Activated naive CD8-positive, alpha-beta T cell treated with anti-CD3 and anti-CD28 coated beads, Interleukin-2, amount 10 ng/mL, durations not matched to agents 7 days and 5 days (primary cell): ENCODE data around the gene SIGLEC7. TPM values are rescaled to one million over a fixed set of nuclear protein-coding genes. Genes with fewer than 3 reads are reported as not detected.

Experiments used
- ATAC-seq: fragments of 150-1000 bp; cut with Tn5 transposase; one replicate; pipeline ENCODE4 v1.10.0; 2021; ENCODE audit warnings: low read depth, moderate library complexity
- POLR2A ChIA-PET: fragments of 350-600 bp; sonication (Branson Sonifier 250); formaldehyde crosslinking; loops from one replicate; lab custom pipeline; 2021; ENCODE audit warnings: antibody characterized with exemption; lab: Charles Lee
- DNase-seq: peaks from one replicate; pipeline ENCODE4 v3.0.0; 2021
- H3K27ac Mint-ChIP-seq: one replicate; pipeline ENCODE4 v1.8.0; 2022; ENCODE audit warnings: mild to moderate bottlenecking, mixed read lengths
- H3K27me3 Mint-ChIP-seq: one replicate; pipeline ENCODE4 v1.8.0; 2022; ENCODE audit warnings: mild to moderate bottlenecking, moderate library complexity, mixed read lengths
- H3K36me3 Mint-ChIP-seq: one replicate; pipeline ENCODE4 v1.8.0; 2021; ENCODE audit warnings: mild to moderate bottlenecking, mixed read lengths
- H3K4me1 Mint-ChIP-seq: one replicate; pipeline ENCODE4 v1.8.0; 2021; ENCODE audit warnings: mixed read lengths
- H3K4me3 Mint-ChIP-seq: one replicate; pipeline ENCODE4 v1.8.0; 2022; ENCODE audit warnings: mild to moderate bottlenecking, moderate library complexity, mixed read lengths
- H3K9me3 Mint-ChIP-seq: one replicate; pipeline ENCODE4 v1.8.0; 2021; ENCODE audit warnings: mixed read lengths
- total RNA-seq, 2 experiments: library from RNA; stranded (reverse); gene quantifications; one replicate each; pipeline ENCODE4 v1.2.3, GENCODE V29; 2021

The SIGLEC7 gene
- total RNA-seq, 2 experiments from 2014 or later = 0.33 to 0.40 TPM

DNA sequence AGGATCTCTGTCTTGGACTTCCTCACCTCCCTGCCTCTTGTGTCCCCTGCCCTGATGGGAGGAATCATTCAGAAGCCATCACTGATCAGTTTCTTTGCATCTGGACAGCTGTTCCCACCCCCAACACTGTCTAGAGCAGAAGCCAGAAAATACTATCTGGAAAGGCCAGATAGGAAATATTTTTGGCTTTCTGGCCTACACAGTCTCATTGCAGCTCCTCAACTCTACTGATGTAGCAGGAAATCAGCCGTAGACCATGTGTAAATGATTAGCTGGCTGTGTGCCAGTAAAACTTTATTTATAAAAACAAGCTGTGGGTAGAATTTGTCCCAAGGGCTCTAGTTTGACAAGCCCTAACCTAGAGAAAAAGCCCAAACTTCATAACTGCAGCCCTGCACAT, 5.6 kb downstream of the SIGLEC7 start:
- Mint-ChIP-seq H3K36me3 (no peaks in the 10 kb centered on the region), H3K27ac (no peak overlapping the region), H3K9me3 (peaks cover 1% of the 10 kb centered on the region), H3K4me1 (peaks cover 5% of the 10 kb centered on the region), H3K4me3 (no peak overlapping the region), H3K27me3 (peaks cover 16% of the 10 kb centered on the region)
- POLR2A ChIA-PET = no interaction called here
- DNase-seq (no peak), ATAC-seq (no peak)

DNA sequence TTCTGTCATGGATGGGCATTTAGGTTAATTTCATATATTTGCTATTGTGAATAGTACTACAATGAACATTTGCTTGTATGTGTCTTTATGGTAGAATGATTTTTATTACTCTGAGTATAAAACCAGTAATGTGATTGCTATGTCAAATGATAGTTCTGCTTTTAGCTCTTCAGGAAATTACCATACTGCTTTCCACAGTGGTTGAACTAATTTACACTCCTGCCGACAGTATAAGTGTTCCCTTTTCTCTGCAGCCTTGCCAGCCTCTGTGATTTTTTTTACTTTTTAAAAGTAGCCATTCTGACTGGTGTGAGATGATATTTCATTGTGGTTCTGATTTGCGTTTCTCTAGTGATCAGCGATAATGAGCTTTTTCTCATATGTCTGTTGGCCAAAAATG, 6.5 kb downstream of the SIGLEC7 start:
- Mint-ChIP-seq H3K4me3 (no peak overlapping the region), H3K9me3 (peaks cover 1% of the 10 kb centered on the region), H3K4me1 (peaks cover 5% of the 10 kb centered on the region), H3K27me3 (peaks cover 16% of the 10 kb centered on the region), H3K27ac (no peak overlapping the region), H3K36me3 (no peaks in the 10 kb centered on the region)
- DNase-seq (no peak), ATAC-seq (no peak)
- POLR2A ChIA-PET = no interaction called here

DNA sequence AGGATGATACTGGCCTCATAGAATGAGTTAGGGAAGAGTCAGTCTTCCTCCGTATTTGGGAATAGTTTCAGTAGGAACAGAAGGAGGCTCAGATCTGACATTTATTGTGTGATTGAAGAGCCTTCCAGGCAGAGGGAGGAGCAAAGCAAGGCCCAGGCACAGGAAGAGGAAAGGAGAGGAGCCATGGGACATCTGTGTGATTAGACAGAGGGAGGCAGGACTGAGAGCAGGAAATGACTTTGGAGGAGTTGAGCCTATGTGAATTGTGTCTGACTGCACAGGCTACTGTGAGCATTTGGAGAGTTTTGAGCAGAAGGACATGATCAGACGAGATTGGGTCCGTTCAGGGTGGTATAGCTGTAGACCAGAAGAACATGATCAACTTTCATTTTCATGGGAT, 8.5 kb downstream of the SIGLEC7 start:
- Mint-ChIP-seq H3K4me3 (no peak overlapping the region), H3K36me3 (no peaks in the 10 kb centered on the region), H3K9me3 (peaks cover 1% of the 10 kb centered on the region), H3K4me1 (peaks cover 5% of the 10 kb centered on the region), H3K27me3 (peaks cover 16% of the 10 kb centered on the region), H3K27ac (no peak overlapping the region)
- ATAC-seq (no peak), DNase-seq (no peak)
- POLR2A ChIA-PET = no interaction called here

DNA sequence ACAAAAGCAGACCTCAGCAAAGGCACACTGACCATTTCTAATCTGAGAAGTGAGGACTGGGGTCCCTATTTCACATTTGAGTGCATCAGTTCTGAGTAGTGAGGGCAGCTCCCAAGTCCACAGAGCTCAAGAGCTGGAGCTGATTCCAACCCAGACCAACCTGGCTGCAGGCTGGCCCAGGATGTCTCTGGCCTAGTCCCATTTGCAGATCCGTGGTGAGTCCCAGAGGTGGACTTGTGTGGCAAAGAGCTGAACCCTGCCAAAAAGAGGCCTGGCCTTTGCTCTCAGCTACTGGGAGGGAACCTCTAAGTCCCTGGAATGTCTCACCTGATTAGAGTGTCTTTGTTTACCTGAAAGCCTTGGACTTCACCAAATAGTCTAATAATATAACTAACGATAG, 14.6 kb downstream of the SIGLEC7 start:
- Mint-ChIP-seq H3K9me3 (no peaks in the 10 kb centered on the region), H3K27ac (no peak overlapping the region), H3K4me3 (no peak overlapping the region), H3K4me1 (peaks cover 17% of the 10 kb centered on the region), H3K27me3 (peaks cover 16% of the 10 kb centered on the region), H3K36me3 (no peaks in the 10 kb centered on the region)
- DNase-seq = no peak
- ATAC-seq = no peak
- POLR2A ChIA-PET = interaction anchor here (1.2 kb wide), 1 partner anchor 104 kb away, joined by 4 read pairs; no protein-coding TSS in a partner anchor

DNA sequence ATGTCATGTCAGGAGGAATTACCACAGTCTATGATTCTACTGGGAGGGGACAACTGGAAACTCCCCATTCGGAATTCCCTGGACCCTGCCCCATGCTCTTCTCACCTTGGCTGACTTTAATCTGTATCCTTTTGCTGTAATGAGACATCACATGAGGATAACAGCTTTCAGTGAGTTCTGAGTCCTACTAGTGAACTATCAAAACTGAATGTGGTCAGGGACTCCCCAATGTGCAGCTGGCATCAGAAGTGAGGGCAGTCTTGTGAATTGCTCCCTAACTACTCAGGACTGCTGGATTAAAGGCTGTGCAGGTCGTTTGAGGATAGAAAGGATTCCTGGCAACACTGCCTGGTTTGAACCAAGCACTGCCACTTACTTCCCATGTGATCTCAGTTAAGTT, 15.2 kb downstream of the SIGLEC7 start:
- H3K4me1 Mint-ChIP-seq = peaks cover 18% of the 10 kb centered on the region
- no peak overlapping the region for H3K27ac Mint-ChIP-seq
- peaks cover 17% of the 10 kb centered on the region for H3K27me3 Mint-ChIP-seq
- no peak for ATAC-seq
- no peak overlapping the region for H3K4me3 Mint-ChIP-seq
- no peaks in the 10 kb centered on the region for H3K9me3 Mint-ChIP-seq
- no peak for DNase-seq
- no peaks in the 10 kb centered on the region for H3K36me3 Mint-ChIP-seq
- POLR2A ChIA-PET = interaction anchor here (1.2 kb wide), 1 partner anchor 103 kb away, joined by 4 read pairs; no protein-coding TSS in a partner anchor

DNA sequence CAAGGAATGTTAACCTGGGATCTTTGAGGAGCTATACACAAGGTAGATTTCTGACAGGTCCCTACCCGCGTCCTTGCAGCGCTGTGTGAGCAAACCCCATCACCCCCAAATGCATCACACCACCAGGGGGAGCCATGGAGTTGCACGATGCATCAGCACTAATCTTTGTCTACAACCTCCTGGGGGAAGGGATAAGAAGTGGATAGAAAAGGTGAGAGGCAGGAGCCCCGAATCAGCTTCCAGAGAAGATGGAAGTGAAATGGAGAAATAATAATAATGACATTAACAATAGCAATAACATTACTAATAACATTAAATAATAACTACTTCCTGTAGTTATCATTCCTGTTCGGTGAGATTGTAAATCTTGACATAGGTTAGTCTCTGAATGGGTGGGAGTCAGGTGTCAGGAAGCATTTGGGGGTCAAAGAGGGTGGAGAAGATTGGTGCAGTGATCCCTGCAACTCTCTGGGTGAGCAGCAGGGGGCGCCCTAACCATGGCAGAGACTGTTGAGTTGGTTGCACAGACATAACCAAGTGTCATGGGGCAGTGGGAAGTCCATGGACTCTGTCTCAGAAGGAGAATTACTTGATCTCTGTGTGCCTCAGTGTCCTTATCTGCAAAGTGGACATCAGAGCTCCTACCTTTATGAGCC, 16.5 kb downstream of the SIGLEC7 start:
- ATAC-seq = peak; percentile 77
- POLR2A ChIA-PET = interaction anchor here (0.8 to 1.0 kb wide), 2 partner anchors 99 to 101 kb away, joined by 3 read pairs; no protein-coding TSS in a partner anchor
- H3K27ac Mint-ChIP-seq = peak overlapping the region; percentile 4
- no peaks in the 10 kb centered on the region for H3K36me3 Mint-ChIP-seq
- no peaks in the 10 kb centered on the region for H3K9me3 Mint-ChIP-seq
- peaks cover 17% of the 10 kb centered on the region for H3K27me3 Mint-ChIP-seq
- H3K4me1 Mint-ChIP-seq = peaks cover 24% of the 10 kb centered on the region
- no peak overlapping the region for H3K4me3 Mint-ChIP-seq
- DNase-seq = peak; percentile 81

DNA sequence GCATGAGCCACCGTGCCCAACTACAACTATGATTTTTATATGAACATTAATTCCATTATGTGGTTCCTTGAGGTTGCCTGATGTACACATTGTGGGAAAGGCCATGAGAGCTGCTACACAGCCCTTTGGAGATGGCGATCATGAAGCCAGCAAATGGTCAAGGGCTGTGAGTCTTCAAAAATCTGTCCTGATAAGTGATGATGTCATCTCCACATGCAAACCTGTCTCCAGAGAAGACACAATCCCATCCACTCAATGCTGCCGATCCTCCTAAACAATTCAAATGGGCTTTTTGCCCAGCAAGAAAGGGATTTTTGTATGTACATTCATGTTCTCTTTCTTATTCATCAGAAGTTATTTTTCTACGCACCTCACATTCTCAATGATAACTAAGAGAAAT, 17.6 kb downstream of the SIGLEC7 start:
- Mint-ChIP-seq H3K27ac (no peak overlapping the region), H3K4me1 (peaks cover 27% of the 10 kb centered on the region), H3K36me3 (no peaks in the 10 kb centered on the region), H3K4me3 (no peak overlapping the region), H3K9me3 (no peaks in the 10 kb centered on the region), H3K27me3 (peaks cover 22% of the 10 kb centered on the region)
- DNase-seq = no peak
- POLR2A ChIA-PET = no interaction called here
- ATAC-seq = no peak

DNA sequence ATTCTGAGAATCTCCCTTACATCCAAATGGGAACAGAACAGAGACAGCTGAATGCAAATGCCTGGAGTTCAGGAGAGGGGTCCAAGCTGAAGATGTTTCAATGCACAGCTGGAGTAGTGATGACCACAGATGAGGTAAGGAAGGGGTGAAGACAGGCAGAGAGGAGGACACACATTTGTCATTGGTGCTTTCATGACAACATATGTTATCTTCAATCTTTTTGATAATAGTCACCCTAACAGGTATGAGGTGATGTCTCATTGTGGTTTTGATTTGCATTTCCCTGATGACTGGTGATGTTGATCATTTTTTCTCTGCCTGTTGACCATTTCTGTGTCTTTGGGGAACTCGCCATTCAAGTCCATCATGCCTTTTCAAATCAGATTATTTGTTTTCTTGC, 19.2 kb downstream of the SIGLEC7 start:
- DNase-seq = no peak
- POLR2A ChIA-PET = no interaction called here
- H3K27ac Mint-ChIP-seq = no peak overlapping the region
- no peak overlapping the region for H3K4me3 Mint-ChIP-seq
- peaks cover 27% of the 10 kb centered on the region for H3K4me1 Mint-ChIP-seq
- no peaks in the 10 kb centered on the region for H3K36me3 Mint-ChIP-seq
- no peak for ATAC-seq
- H3K27me3 Mint-ChIP-seq = peaks cover 30% of the 10 kb centered on the region
- H3K9me3 Mint-ChIP-seq = no peaks in the 10 kb centered on the region

DNA sequence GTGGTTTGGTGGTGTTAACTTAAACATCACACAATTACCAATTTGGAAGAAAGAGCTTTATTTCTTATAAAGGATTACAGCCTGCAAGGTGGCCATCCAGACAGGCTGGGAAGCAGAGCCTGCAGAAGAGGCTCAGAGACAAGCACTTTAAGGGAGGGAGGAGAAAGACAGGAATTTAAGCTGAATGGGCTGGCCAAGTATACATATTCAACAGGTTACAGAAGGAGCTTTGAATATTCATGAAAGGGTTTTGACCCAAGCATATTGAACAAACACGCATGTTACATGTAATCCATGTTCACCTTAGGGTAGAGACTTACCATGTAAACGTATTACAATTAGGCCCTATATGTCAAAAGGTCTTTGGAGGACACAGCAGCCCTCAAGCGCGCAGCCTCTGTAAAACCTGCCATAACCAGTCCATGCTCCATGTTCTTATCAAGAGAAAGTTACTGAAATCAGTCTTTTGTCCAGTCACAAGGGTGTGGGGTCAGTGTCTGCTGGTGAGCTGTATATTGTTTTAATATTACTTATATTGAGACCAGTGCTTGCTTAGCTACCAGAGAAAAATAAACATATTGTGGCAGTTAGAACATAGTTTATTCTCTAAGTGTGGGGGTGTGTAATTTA, 19.9 kb downstream of the SIGLEC7 start:
- Mint-ChIP-seq H3K27ac (no peak overlapping the region), H3K27me3 (peaks cover 30% of the 10 kb centered on the region), H3K4me1 (peaks cover 34% of the 10 kb centered on the region), H3K9me3 (no peaks in the 10 kb centered on the region), H3K36me3 (no peaks in the 10 kb centered on the region), H3K4me3 (no peak overlapping the region)
- no peak for ATAC-seq
- DNase-seq = no peak
- POLR2A ChIA-PET = no interaction called here

DNA sequence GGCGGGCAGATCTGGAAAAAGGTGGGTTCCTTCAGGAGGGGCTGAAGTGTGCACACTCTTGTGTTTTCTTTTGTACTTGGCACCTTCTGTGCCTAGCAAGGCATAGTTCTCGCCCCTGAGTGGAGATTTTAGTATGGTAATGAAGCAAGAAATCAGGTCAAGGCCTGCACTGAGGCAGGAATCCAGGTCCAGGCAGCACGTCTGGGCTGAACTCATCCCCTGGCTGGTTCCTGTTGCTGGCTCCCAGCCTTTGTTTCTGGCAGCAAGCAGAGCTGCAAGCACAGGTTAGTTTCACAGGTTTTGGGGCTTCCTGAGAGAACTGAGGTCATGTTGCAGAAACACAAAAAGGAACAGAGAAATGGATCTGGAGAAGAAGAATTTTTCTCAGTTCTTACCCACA, 21.2 kb downstream of the SIGLEC7 start:
- DNase-seq (no peak), ATAC-seq (no peak)
- POLR2A ChIA-PET = no interaction called here
- Mint-ChIP-seq H3K4me1 (peaks cover 45% of the 10 kb centered on the region), H3K9me3 (no peaks in the 10 kb centered on the region), H3K27me3 (peaks cover 30% of the 10 kb centered on the region), H3K36me3 (no peaks in the 10 kb centered on the region), H3K4me3 (no peak overlapping the region), H3K27ac (no peak overlapping the region)

DNA sequence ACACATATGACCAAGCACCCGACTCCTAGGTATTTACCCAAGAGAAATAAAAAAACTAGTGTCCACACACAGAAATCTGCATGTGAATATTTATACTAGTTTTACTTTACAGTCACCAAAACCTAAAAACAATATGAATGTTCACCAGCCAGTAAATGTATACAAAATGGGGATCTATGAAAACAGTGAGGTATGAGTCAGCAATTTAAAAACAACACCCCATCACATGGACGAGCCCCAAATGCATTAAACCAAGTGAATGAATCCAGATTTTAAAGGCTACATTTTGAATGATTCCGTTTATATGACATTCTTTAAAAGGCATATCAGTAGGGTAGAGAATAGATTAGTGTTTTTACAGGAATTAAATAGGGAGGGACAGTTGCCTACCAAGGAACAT, 22.1 kb downstream of the SIGLEC7 start:
- no peak overlapping the region for H3K27ac Mint-ChIP-seq
- no peak for ATAC-seq
- no peaks in the 10 kb centered on the region for H3K36me3 Mint-ChIP-seq
- no peak for DNase-seq
- H3K4me3 Mint-ChIP-seq = no peak overlapping the region
- no peaks in the 10 kb centered on the region for H3K9me3 Mint-ChIP-seq
- peaks cover 29% of the 10 kb centered on the region for H3K27me3 Mint-ChIP-seq
- peaks cover 47% of the 10 kb centered on the region for H3K4me1 Mint-ChIP-seq
- POLR2A ChIA-PET = no interaction called here

DNA sequence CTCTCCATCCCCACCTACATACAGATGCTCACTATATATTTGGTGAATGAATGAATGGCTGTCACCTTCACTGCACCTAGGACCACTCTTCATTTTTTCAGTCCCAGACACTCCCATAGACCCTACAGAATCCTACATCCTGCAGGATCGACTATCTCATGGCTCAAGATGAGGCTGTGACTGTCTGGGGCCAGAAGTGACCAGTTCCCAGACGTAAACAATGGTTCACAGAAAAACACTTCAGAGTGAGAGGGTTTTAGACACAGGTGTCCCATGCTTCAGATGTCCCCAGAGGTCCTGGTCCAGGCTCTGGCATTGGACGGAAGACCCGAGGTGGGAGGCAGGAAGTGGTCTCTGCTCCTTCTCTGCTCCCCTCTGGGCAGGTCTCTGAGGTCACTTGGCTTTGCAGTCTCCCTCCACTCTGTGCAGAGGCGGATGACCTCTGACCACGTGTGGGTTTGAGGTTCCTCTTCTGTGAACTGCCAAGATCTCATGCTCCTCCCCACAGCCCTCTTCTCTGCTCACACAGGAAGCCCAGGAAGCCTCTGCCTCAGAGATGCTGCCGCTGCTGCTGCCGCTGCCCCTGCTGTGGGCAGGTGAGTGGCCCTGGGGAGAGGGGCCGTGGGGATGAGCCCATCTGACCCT, 24.9 kb downstream of the SIGLEC7 start:
- Mint-ChIP-seq H3K4me3 (peak overlapping the region; percentile 82), H3K9me3 (no peaks in the 10 kb centered on the region), H3K36me3 (no peaks in the 10 kb centered on the region), H3K27me3 (peaks cover 22% of the 10 kb centered on the region), H3K27ac (peak overlapping the region; percentile 72), H3K4me1 (peaks cover 44% of the 10 kb centered on the region)
- POLR2A ChIA-PET = no interaction called here
- DNase-seq = peak; percentile 67
- ATAC-seq = peak; percentile 94

DNA sequence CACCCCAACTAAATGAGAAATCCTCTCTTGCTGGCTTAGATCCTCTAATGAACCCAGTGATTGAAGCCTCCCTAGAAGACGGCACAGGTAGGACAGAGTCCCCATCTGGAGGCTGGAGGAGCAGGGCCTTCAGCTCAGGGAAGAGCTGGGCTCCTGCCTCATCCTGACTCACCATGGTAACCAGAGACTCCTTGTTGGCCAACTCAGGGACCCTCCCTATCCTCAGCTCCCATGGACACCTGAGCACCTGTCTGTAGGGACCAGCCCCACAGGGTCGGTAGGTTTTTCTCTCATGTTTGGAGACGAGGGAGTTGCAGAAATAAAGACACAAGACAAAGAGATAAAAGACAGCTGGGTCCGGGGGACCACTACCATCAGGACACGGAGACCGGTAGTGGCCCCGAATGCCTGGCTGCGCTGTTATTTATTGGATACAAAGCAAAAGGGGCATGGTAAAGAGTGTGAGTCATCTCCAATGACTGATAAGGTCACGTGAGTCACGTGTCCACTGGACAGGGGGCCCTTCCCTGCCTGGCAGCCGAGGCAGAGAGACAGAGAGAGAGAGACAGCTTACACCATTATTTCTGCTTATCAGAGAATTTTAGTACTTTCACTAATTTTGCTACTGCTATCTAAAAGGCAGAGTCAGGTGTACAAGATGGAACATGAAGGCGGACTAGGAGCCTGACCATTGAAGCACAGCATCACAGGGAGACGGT, 26.6 kb downstream of the SIGLEC7 start:
- DNase-seq = no peak
- no peaks in the 10 kb centered on the region for H3K36me3 Mint-ChIP-seq
- peaks cover 24% of the 10 kb centered on the region for H3K27me3 Mint-ChIP-seq
- peak overlapping the region; percentile 50 for H3K27ac Mint-ChIP-seq
- H3K4me3 Mint-ChIP-seq = peak overlapping the region; percentile 82
- peaks cover 38% of the 10 kb centered on the region for H3K4me1 Mint-ChIP-seq
- ATAC-seq = no peak
- POLR2A ChIA-PET = no interaction called here
- H3K9me3 Mint-ChIP-seq = no peaks in the 10 kb centered on the region
